MCF 10A (cell line): ENCODE data around the gene HRH2. TPM values are rescaled to one million over a fixed set of nuclear protein-coding genes. Genes with fewer than 3 reads are reported as not detected.

Experiments
- BruUV-seq: library from RNA; stranded (reverse); fragments of 400-500 nt; replicated peaks from 2 replicates; lab custom pipeline; 2021; lab: Mats Ljungman, UMichigan
- CTCF ChIA-PET: fragments of 300-600 bp; sonication (Branson Sonifier 250); formaldehyde crosslinking; extraction: SDS; loops from one replicate; lab custom pipeline; 2021; ENCODE audit warnings: antibody characterized with exemption, inconsistent platforms; lab: Yijun Ruan, JAX
- POLR2A ChIA-PET: fragments of 300-600, 350-650 bp; sonication (Branson Sonifier 250); formaldehyde crosslinking; extraction: SDS; loops from one replicate; lab custom pipeline; 2020; ENCODE audit warnings: antibody characterized with exemption, inconsistent platforms; lab: Yijun Ruan, JAX
- DNase-seq: peaks from one replicate; pipeline ENCODE4 v3.0.0-alpha.2; 2018; ENCODE audit not compliant: unreplicated experiment
- H3K27ac Mint-ChIP-seq: one replicate; pipeline ENCODE4 v1.8.0; 2022; ENCODE audit warnings: mild to moderate bottlenecking, low read depth, mixed read lengths; ENCODE audit not compliant: unreplicated experiment
- H3K27me3 Mint-ChIP-seq: one replicate; pipeline ENCODE4 v1.8.0; 2022; ENCODE audit warnings: mixed read lengths; ENCODE audit not compliant: insufficient read depth, unreplicated experiment
- H3K36me3 Mint-ChIP-seq: one replicate; pipeline ENCODE4 v1.8.0; 2022; ENCODE audit warnings: mild to moderate bottlenecking, moderate library complexity, mixed read lengths; ENCODE audit not compliant: insufficient read depth, unreplicated experiment
- H3K4me1 Mint-ChIP-seq: one replicate; pipeline ENCODE4 v1.8.0; 2022; ENCODE audit warnings: mixed read lengths; ENCODE audit not compliant: insufficient read depth, unreplicated experiment
- H3K4me3 Mint-ChIP-seq: one replicate; pipeline ENCODE4 v1.8.0; 2022; ENCODE audit warnings: mild to moderate bottlenecking, moderate library complexity, mixed read lengths; ENCODE audit not compliant: unreplicated experiment
- H3K9me3 Mint-ChIP-seq: one replicate; pipeline ENCODE4 v1.8.0; 2022; ENCODE audit warnings: mixed read lengths; ENCODE audit not compliant: unreplicated experiment
- intact Hi-C: fragments of 100-400 bp; cut with micrococcal nuclease; formaldehyde crosslinking; loops from 2 replicates; pipeline ENCODE4 v1.14.1; 2022
- total RNA-seq: library from RNA; stranded (reverse); gene quantifications from 2 replicates; pipeline ENCODE4 v1.2.3, GENCODE V29; 2022
- TF ChIP-seq, protein P1 (sequence below): fragments of 200-600 bp; IDR thresholded peaks from one replicate; pipeline ENCODE4 v1.8.0; 2022; ENCODE audit warnings: antibody characterized with exemption, mild to moderate bottlenecking; ENCODE audit not compliant: unreplicated experiment

The HRH2 gene
- total RNA-seq, 1 experiment from 2014 or later, result not detected

DNA sequence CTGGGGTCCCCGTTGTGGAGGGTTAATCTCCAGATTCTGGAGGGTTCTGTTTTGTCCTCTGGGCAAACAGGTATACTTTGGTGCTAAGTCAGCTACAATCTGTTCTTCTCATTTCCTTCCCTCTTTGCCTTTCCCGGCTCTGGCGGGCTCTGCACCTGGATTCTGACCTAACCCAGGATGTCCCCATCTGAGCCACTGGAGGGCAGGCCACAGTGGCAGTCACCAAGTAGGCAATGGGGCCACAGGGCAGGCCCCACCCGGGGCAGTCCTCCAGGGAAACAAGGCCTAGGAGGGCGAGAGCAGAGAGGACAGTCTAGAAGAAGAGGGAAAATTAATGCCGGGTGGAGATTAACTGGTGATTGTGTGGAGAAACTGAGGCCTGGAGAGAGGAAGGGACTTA is 40.4 kb upstream of the HRH2 start:
- H3K27me3 Mint-ChIP-seq, result peaks cover 21% of the 10 kb centered on the region
- H3K4me1 Mint-ChIP-seq, result no peaks in the 10 kb centered on the region
- CTCF ChIA-PET, result no interaction called here
- no peak overlapping the region for H3K27ac Mint-ChIP-seq
- no TSS peak for BruUV-seq
- H3K4me3 Mint-ChIP-seq, result no peak overlapping the region
- TF ChIP-seq, protein P1, sequence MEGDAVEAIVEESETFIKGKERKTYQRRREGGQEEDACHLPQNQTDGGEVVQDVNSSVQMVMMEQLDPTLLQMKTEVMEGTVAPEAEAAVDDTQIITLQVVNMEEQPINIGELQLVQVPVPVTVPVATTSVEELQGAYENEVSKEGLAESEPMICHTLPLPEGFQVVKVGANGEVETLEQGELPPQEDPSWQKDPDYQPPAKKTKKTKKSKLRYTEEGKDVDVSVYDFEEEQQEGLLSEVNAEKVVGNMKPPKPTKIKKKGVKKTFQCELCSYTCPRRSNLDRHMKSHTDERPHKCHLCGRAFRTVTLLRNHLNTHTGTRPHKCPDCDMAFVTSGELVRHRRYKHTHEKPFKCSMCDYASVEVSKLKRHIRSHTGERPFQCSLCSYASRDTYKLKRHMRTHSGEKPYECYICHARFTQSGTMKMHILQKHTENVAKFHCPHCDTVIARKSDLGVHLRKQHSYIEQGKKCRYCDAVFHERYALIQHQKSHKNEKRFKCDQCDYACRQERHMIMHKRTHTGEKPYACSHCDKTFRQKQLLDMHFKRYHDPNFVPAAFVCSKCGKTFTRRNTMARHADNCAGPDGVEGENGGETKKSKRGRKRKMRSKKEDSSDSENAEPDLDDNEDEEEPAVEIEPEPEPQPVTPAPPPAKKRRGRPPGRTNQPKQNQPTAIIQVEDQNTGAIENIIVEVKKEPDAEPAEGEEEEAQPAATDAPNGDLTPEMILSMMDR, result no peak
- no peak for DNase-seq
- POLR2A ChIA-PET, result no interaction called here
- no peaks in the 10 kb centered on the region for H3K9me3 Mint-ChIP-seq
- H3K36me3 Mint-ChIP-seq, result no peaks in the 10 kb centered on the region
- intact Hi-C loops, result no loop called here

DNA sequence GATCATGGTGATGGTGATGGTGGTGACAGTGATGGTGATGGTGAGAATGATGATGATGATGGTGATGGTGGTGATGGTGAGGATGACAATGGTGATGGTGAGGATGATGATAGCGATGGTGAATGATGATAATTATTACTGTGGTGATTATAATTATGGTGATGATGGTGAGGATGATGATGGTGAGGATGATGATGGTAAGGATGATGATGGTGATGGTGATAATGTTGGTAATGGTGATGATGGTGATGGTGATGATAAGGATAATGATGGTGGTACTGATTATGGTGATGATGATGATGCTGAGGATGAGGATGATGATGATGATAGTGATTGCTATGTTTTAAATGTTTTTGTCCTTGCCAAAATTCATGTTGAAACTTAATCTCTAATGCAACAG is 37.3 kb upstream of the HRH2 start:
- Mint-ChIP-seq H3K27ac (no peak overlapping the region), H3K36me3 (no peaks in the 10 kb centered on the region), H3K4me3 (no peak overlapping the region), H3K27me3 (no peaks in the 10 kb centered on the region), H3K9me3 (no peaks in the 10 kb centered on the region), H3K4me1 (no peaks in the 10 kb centered on the region)
- CTCF ChIA-PET, result no interaction called here
- no TSS peak for BruUV-seq
- TF ChIP-seq, protein P1, result no peak
- DNase-seq, result no peak
- intact Hi-C loops, result no loop called here
- POLR2A ChIA-PET, result no interaction called here

DNA sequence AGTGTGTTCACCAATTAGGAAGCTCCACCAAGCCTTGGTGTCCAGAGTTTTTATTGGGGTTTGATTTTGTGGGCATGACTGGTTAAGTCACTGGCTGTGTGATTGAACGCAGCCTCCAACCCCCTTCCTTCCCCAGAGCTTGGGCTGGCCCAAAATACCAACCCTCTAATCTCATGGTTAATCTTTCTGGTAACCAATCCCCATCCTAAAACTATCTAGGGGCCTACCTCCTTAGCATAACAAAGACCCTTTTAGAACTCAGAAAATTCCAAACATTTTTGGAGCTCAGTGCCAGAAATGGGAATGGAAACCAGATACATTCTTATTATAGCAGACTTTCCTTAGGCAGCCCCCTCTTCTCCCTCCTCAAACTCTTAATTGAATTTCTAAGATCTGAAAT is 35.9 kb upstream of the HRH2 start:
- Mint-ChIP-seq H3K27me3 (no peaks in the 10 kb centered on the region), H3K4me3 (no peak overlapping the region), H3K9me3 (no peaks in the 10 kb centered on the region), H3K36me3 (no peaks in the 10 kb centered on the region), H3K27ac (no peak overlapping the region), H3K4me1 (no peaks in the 10 kb centered on the region)
- no TSS peak for BruUV-seq
- DNase-seq, result no peak
- ChIA-PET POLR2A (no interaction called here), CTCF (interaction anchor here (0.5 to 0.6 kb wide), 2 partner anchors 163 to 710 kb away, joined by 3 to 4 read pairs; no protein-coding TSS in a partner anchor)
- TF ChIP-seq, protein P1, result no peak
- intact Hi-C loops, result no loop called here

DNA sequence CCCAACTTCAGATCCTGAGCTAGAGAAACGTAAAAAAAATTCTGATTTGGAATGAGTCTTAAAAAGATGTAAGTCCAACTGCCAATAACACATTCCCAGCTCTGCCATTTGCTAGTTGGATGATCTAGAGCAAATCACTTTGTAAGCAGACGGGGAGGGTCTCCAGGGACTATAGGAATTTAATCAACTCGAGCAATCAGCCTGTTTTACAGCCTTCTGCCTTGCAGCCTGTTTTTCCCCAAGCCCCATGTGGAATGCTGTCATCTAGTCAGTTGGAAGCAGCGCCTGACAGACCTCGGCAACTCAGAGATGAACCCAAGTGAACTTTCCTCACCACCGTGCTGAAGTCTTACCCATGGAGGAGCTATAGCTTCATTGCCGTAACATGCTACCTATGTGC is 34.8 kb upstream of the HRH2 start:
- BruUV-seq, result no TSS peak
- DNase-seq, result no peak
- POLR2A ChIA-PET, result no interaction called here
- H3K27me3 Mint-ChIP-seq, result no peaks in the 10 kb centered on the region
- CTCF ChIA-PET, result interaction anchor here (0.6 to 1.5 kb wide), 2 partner anchors 10 to 89 kb away, joined by 3 to 5 read pairs; no protein-coding TSS in a partner anchor
- peaks cover 6% of the 10 kb centered on the region for H3K36me3 Mint-ChIP-seq
- no peaks in the 10 kb centered on the region for H3K4me1 Mint-ChIP-seq
- H3K4me3 Mint-ChIP-seq, result no peak overlapping the region
- H3K27ac Mint-ChIP-seq, result no peak overlapping the region
- intact Hi-C loops, result no loop called here
- H3K9me3 Mint-ChIP-seq, result no peaks in the 10 kb centered on the region
- TF ChIP-seq, protein P1, result no peak
